OCI-LY3 (cell line): ENCODE measurements around the gene ADCY7.

Experiments
- H2AFZ ChIP-seq: fragments of 200-600, 300-600 bp; shearing (Covaris generic); 2 replicates; pipeline ENCODE4 v1.6.0; 2014; ENCODE audit warnings: antibody characterized with exemption, low read depth, low read length
- H3K27ac ChIP-seq: fragments of 200-600, 300-600 bp; sonication (generic); 2 replicates; pipeline ENCODE4 v1.5.1; 2014; ENCODE audit warnings: mild to moderate bottlenecking, low read length, moderate library complexity, mixed read lengths
- H3K27me3 ChIP-seq: fragments of 200-600, 300-600 bp; sonication (generic); 2 replicates; pipeline ENCODE4 v1.6.1; 2014; ENCODE audit warnings: low read depth, low read length, mixed read lengths
- H3K36me3 ChIP-seq: fragments of 200-600, 300-600 bp; sonication (generic); replicated peaks from 2 replicates; pipeline ENCODE3; 2014; ENCODE audit warnings: low read depth, low read length, mixed read lengths
- H3K4me1 ChIP-seq: fragments of 300-600, 200-600 bp; sonication (generic); 2 replicates; pipeline ENCODE4 v1.6.1; 2014; ENCODE audit warnings: low read length, mixed read lengths
- H3K4me2 ChIP-seq: fragments of 200-600, 300-600 bp; sonication (generic); 2 replicates; pipeline ENCODE4 v1.6.1; 2014; ENCODE audit warnings: low read length, mixed read lengths
- H3K4me3 ChIP-seq: fragments of 300-600, 200-600 bp; sonication (generic); 2 replicates; pipeline ENCODE4 v1.5.1; 2014; ENCODE audit warnings: antibody characterized with exemption, mild to moderate bottlenecking, low read length, moderate library complexity
- H3K79me2 ChIP-seq: fragments of 300-600, 200-600 bp; shearing (Covaris generic); 2 replicates; pipeline ENCODE4 v1.6.1; 2014; ENCODE audit warnings: mild to moderate bottlenecking, low read length, mixed read lengths
- H3K9ac ChIP-seq: fragments of 300-600, 200-600 bp; shearing (Covaris generic); 2 replicates; pipeline ENCODE4 v1.6.0; 2014; ENCODE audit warnings: mild to moderate bottlenecking, low read length, moderate library complexity
- H3K9me3 ChIP-seq: fragments of 200-600, 300-600 bp; shearing (Covaris generic); 2 replicates; pipeline ENCODE4 v1.6.1; 2014; ENCODE audit warnings: low read length, mixed read lengths; ENCODE audit not compliant: insufficient read depth
- H4K20me1 ChIP-seq: fragments of 200-600, 300-600 bp; sonication (generic); 2 replicates; pipeline ENCODE4 v1.6.1; 2016; ENCODE audit warnings: low read length, mixed read lengths; ENCODE audit not compliant: insufficient read depth
- CTCF ChIP-seq: fragments of 200-600, 300-600 bp; sonication (generic); IDR thresholded peaks from 2 replicates; pipeline ENCODE4 v1.5.1; 2014; ENCODE audit warnings: antibody characterized with exemption, low read length, low read depth
- EZH2phosphoT487 ChIP-seq: fragments of 200-600 bp; shearing (Covaris generic); IDR thresholded peaks from 2 replicates; pipeline ENCODE4 v1.6.1; 2018; ENCODE audit warnings: antibody characterized with exemption, mixed run types, low read depth

The ADCY7 gene

GRCh38 chr16:50306287-50306686 is 39.9 kb downstream of the ADCY7 start:
- Histone ChIP-seq H2AFZ (no peak overlapping the region), H3K4me2 (no peak overlapping the region), H3K9ac (no peak overlapping the region), H3K4me1 (no peaks in the 10 kb centered on the region), H3K9me3 (no peaks in the 10 kb centered on the region), H3K27me3 (no peaks in the 10 kb centered on the region), H4K20me1 (no peaks in the 10 kb centered on the region), H3K79me2 (no peaks in the 10 kb centered on the region), H3K4me3 (no peak overlapping the region), H3K36me3 (peaks cover 15% of the 10 kb centered on the region), H3K27ac (no peak overlapping the region)
- TF ChIP-seq EZH2phosphoT487 (no peak), CTCF (no peak)

- Histone ChIP-seq H3K4me1 (no peaks in the 10 kb centered on the region), H3K36me3 (peaks cover 28% of the 10 kb centered on the region), H3K4me3 (no peak overlapping the region), H3K27me3 (no peaks in the 10 kb centered on the region), H4K20me1 (no peaks in the 10 kb centered on the region), H3K9me3 (no peaks in the 10 kb centered on the region), H3K27ac (no peak overlapping the region), H3K79me2 (no peaks in the 10 kb centered on the region), H3K4me2 (no peak overlapping the region), H3K9ac (no peak overlapping the region), H2AFZ (no peak overlapping the region)
- no peak for TF ChIP-seq EZH2phosphoT487
- no peak for TF ChIP-seq CTCF
Observed at GRCh38 chr16:50308237-50308965, 42.0 kb downstream of the ADCY7 start.

GRCh38 chr16:50309156-50309526 is 42.8 kb downstream of the ADCY7 start:
- no peak for TF ChIP-seq EZH2phosphoT487
- no peak for TF ChIP-seq CTCF
- Histone ChIP-seq H3K9me3 (no peaks in the 10 kb centered on the region), H3K27ac (no peak overlapping the region), H3K4me2 (no peak overlapping the region), H3K9ac (no peak overlapping the region), H3K36me3 (peaks cover 36% of the 10 kb centered on the region), H4K20me1 (no peaks in the 10 kb centered on the region), H3K79me2 (no peaks in the 10 kb centered on the region), H3K4me3 (no peak overlapping the region), H3K4me1 (no peaks in the 10 kb centered on the region), H2AFZ (no peak overlapping the region), H3K27me3 (no peaks in the 10 kb centered on the region)

- Histone ChIP-seq H4K20me1 (no peaks in the 10 kb centered on the region), H3K27me3 (no peaks in the 10 kb centered on the region), H3K27ac (no peak overlapping the region), H3K36me3 (peaks cover 36% of the 10 kb centered on the region), H2AFZ (no peak overlapping the region), H3K9ac (no peak overlapping the region), H3K4me3 (no peak overlapping the region), H3K79me2 (no peaks in the 10 kb centered on the region), H3K9me3 (no peaks in the 10 kb centered on the region), H3K4me1 (no peaks in the 10 kb centered on the region), H3K4me2 (no peak overlapping the region)
- TF ChIP-seq CTCF (no peak), EZH2phosphoT487 (no peak)
Observed at GRCh38 chr16:50309527-50310307, 43.4 kb downstream of the ADCY7 start.
